HEK293T (cell line): ENCODE results near the gene PTGR3.

Experiments used
- BHLHE40 ChIP-seq: fragments of 450-650 bp; IDR thresholded peaks from 2 replicates; pipeline ENCODE4 v1.6.1; 2016; ENCODE audit warnings: mild to moderate bottlenecking, moderate library complexity, borderline replicate concordance
- ELF4 ChIP-seq: fragments of 450-650 bp; IDR thresholded peaks from 2 replicates; pipeline ENCODE4 v1.6.1; 2017; ENCODE audit warnings: antibody characterized with exemption
- FOXA1 ChIP-seq: fragments of 450-650 bp; IDR thresholded peaks from 2 replicates; pipeline ENCODE4 v1.6.1; 2016; ENCODE audit warnings: mild to moderate bottlenecking
- FOXK2 ChIP-seq: fragments of 450-650 bp; IDR thresholded peaks from 2 replicates; pipeline ENCODE4 v1.6.1; 2016; ENCODE audit warnings: mild to moderate bottlenecking
- FOXM1 ChIP-seq: fragments of 450-650 bp; IDR thresholded peaks from 2 replicates; pipeline ENCODE4 v1.6.1; 2017; ENCODE audit warnings: mild to moderate bottlenecking, borderline replicate concordance
- L3MBTL2 ChIP-seq: fragments of 450-650 bp; conservative IDR thresholded peaks from 2 replicates; pipeline ENCODE4 v1.6.1; 2016; ENCODE audit warnings: mild to moderate bottlenecking
- NFRKB ChIP-seq: fragments of 450-650 bp; IDR thresholded peaks from 2 replicates; pipeline ENCODE4 v1.6.1; 2016; ENCODE audit warnings: mild to moderate bottlenecking, moderate library complexity
- SP1 ChIP-seq: fragments of 450-650 bp; IDR thresholded peaks from 2 replicates; pipeline ENCODE4 v1.6.1; 2017
- SUZ12 ChIP-seq: fragments of 450-650 bp; IDR thresholded peaks from 2 replicates; pipeline ENCODE4 v1.6.1; 2016; ENCODE audit warnings: mild to moderate bottlenecking
- TARDBP ChIP-seq: fragments of 450-650 bp; IDR thresholded peaks from 2 replicates; pipeline ENCODE4 v1.6.1; 2016

- TF ChIP-seq SUZ12 (no peak), SP1 (no peak), TARDBP (no peak), FOXK2 (no peak), BHLHE40 (no peak), NFRKB (no peak), L3MBTL2 (no peak), FOXA1 (no peak), ELF4 (no peak), FOXM1 (no peak)
These were observed 49.8 kb downstream of the PTGR3 start for GRCh38 chr18:75159238-75159518.
